ENCODE measurements around the gene SLC34A3.

Gene SLC34A3

DNA sequence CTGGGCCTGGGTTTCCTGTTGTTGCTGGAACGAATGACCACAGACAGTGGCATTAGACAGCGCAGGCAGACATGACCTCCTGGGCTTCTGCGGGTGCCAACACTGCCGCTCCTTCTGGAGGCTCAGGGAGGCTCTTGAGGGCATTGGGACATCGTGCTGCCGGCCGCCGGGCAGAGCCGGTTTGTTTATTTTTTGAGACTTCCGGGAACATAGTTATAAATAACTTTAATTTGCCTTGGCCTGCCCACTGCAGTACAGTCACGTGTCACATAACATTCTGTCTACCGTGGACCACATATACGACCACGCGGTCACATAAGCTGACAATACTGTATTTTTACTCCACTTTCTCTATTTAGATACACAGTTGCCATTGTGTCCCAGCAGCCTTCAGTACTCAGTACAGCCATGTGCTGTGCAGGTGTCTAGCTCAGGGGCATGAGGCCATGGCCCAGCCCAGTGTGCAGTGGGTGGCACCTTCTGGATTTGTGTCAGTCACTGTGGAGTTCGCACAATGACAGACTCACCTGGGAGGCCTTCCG is 38.6 kb downstream of the SLC34A3 start:
- TF ChIP-seq, protein P1, sequence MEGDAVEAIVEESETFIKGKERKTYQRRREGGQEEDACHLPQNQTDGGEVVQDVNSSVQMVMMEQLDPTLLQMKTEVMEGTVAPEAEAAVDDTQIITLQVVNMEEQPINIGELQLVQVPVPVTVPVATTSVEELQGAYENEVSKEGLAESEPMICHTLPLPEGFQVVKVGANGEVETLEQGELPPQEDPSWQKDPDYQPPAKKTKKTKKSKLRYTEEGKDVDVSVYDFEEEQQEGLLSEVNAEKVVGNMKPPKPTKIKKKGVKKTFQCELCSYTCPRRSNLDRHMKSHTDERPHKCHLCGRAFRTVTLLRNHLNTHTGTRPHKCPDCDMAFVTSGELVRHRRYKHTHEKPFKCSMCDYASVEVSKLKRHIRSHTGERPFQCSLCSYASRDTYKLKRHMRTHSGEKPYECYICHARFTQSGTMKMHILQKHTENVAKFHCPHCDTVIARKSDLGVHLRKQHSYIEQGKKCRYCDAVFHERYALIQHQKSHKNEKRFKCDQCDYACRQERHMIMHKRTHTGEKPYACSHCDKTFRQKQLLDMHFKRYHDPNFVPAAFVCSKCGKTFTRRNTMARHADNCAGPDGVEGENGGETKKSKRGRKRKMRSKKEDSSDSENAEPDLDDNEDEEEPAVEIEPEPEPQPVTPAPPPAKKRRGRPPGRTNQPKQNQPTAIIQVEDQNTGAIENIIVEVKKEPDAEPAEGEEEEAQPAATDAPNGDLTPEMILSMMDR (IDR thresholded peaks at IDR 0.05; ENCODE audit: control insufficient read depth, insufficient read depth, low read depth, low read length, missing control alignments): no peak
- no peak for DNase-seq (ENCODE audit: low read depth)
- no peak overlapping the region for H3K4me3 ChIP-seq (ENCODE audit: control insufficient read depth, low read depth, low read length)

DNA sequence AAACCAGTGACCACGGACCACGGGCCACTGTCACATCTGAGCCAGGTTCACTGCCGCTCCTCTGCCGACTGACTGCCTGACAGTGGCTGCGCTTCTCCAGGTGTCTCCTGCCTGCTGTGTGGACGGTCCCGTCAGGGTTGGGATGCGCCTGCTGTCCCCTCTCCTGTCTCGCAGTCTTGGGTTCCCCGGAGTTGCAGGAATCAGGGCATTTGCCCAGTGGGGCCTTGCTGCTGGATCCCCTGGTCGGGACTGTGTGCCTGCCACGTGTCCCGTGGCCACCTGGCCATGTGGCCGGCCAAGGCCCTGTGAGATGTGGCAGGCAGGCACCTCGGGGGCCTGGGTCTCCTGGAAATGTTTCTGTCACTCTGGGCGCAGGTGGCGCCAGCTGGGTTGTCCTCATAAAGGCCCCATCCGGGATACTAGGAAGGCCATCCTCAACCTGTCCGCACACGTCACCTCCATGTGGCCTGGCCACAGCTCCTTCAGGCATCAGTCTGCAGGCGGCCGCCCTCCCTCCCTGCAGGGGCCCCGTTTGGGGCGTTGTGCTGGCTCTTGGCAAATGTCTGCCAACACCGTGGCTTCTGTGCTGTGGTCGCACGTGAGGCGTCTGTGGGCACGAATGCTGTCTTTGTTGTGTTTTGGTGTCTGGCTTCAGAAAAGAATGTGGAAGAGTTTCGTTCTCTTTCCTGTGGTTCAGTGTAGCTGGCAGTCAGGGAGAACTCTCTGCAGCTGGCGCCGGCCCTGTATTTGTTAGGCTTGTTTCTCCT is 40.4 kb downstream of the SLC34A3 start:
- TF ChIP-seq, protein P1 (IDR thresholded peaks at IDR 0.05; ENCODE audit: control insufficient read depth, insufficient read depth, low read depth, low read length, missing control alignments): no peak
- no peak overlapping the region for H3K4me3 ChIP-seq (ENCODE audit: control insufficient read depth, low read depth, low read length)
- no peak for DNase-seq (ENCODE audit: low read depth)

DNA sequence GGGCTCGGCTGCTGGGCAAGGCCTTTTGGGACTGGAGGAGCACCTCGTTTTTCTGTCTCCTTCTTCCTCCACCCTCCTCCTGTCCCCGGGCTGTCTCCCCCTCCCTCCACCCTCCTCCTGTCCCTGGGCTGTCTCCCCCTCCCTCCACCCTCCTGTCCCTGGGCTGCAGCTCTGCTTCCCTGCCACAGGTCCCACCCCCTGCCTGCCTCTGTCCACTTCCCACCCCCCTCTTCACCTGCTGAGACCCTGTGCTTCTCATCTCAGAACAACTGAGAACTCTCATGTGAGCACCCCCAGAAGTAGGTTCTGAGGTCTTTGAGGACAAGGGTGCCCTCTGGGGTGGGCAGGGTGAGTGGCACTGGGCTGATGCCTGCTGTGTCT is 41.0 kb downstream of the SLC34A3 start:
- TF ChIP-seq, protein P1 (IDR thresholded peaks at IDR 0.05; ENCODE audit: control insufficient read depth, insufficient read depth, low read depth, low read length, missing control alignments): no peak
- DNase-seq (ENCODE audit: low read depth): no peak
- H3K4me3 ChIP-seq (ENCODE audit: control insufficient read depth, low read depth, low read length): no peak overlapping the region

DNA sequence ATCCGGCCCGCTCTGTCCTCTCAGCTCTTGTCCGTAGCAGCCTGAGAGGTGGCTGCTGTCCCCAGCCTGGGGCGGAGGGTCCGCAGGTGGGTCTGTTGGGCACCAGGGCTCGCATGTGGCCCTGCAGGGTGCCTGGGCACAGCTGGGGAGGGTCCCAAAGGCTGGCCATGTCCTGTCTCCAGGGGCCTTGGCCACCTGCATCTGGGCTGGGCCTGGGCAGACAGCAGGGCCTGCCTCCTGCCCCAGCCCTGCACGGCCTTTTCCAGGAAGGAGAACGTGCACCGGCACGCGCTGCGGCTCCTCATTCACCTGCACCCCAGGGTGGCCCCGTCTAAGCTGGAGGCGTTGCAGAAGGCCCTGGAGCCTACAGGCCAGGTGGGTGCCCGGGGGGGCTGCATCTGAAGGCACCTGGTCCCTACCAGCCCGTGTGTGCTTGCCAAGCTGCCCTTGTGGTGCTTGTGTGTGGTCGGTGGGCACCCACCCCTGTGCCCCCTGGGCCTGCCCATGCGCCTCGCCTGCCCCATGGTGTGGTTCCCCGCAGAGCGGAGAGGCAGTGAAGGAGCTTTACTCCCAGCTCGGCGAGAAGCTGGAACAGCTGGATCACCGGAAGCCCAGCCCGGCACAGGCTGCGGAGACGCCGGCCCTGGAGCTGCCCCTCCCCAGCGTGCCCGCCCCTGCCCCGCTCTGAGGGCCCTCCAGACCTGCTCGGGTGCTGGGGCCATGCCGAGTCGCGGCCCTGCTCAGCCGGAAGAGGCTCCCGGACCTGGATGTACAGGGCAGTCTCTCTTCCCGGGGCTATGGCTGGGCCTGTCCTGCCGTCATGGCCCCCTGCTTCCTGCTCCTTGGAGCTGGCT is 41.8 kb downstream of the SLC34A3 start:
- no peak for DNase-seq (ENCODE audit: low read depth)
- H3K4me3 ChIP-seq (ENCODE audit: control insufficient read depth, low read depth, low read length): no peak overlapping the region
- TF ChIP-seq, protein P1 (IDR thresholded peaks at IDR 0.05; ENCODE audit: control insufficient read depth, insufficient read depth, low read depth, low read length, missing control alignments): no peak

DNA sequence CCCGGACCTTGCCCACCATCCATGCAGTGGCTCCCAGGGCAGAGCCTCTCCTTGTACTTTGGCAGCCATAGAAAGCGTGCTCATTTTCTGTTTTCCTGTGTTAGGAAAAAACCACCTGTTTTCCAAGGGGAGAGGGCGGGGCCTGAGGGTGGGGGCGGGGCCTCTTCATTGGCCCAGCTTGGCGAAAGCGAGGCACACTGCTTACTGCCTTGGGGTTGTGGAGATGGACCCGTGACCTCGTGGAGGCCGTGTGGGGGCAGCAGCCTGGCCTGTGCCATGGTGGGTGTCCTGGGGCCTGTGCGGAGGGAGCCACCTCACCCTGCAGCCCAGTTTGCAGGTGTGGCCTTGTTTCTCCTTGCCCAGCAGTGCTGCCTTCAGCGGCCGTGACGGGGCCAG is 42.4 kb downstream of the SLC34A3 start:
- no peak for DNase-seq (ENCODE audit: low read depth)
- TF ChIP-seq, protein P1 (IDR thresholded peaks at IDR 0.05; ENCODE audit: control insufficient read depth, insufficient read depth, low read depth, low read length, missing control alignments): no peak
- no peak overlapping the region for H3K4me3 ChIP-seq (ENCODE audit: control insufficient read depth, low read depth, low read length)

DNA sequence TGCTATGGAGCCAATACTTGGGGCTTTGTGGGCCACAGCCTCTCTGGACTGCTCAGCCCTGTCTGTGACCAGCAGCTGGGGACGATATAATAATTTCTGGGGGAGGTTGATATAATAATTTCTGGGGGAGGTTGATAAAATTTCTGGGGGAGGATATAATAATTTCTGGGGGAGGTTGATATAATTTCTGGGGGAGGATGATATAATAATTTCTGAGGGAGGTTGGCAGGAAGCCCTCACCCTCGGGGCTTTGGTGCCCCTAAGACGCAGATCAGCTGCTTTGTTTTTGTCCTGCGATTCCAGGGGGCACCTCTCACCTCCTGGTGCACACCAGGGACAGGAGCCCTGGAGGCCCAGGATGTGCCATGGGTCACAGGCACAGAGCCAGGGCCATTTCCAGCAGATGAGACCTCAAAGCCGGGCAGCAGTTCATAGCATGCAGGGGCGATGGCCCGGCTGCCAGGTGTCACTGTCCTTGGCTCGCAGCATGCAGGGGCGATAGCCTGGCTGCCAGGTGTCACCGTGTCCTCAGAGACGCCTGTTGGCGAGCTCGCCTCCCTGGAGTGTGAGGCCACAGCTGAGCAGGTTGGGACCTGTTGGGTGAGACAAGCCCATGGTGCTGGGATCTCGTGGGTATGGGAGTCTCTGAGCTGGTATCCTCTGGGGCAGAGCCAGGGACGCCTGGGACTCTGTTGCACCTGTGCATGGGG is 43.1 kb downstream of the SLC34A3 start:
- TF ChIP-seq, protein P1 (IDR thresholded peaks at IDR 0.05; ENCODE audit: control insufficient read depth, insufficient read depth, low read depth, low read length, missing control alignments): no peak
- DNase-seq (ENCODE audit: low read depth): no peak
- H3K4me3 ChIP-seq (ENCODE audit: control insufficient read depth, low read depth, low read length): no peak overlapping the region

Data from AG09309 (cell line).